HG02885 (cell line): ENCODE results near the gene MUC21.
"Not testable (repeated sequence)": the region's sequence is repeated elsewhere in the genome, so short reads cannot be mapped to it uniquely, and the experiment has no call there.

Source experiments
- ATAC-seq: cut with Tn5 transposase; IDR thresholded peaks from one replicate; pipeline ENCODE4 v1.9.1; 2021; ENCODE audit warnings: mild to moderate bottlenecking; ENCODE audit not compliant: unreplicated experiment, poor library complexity

The MUC21 gene

GRCh38 chr6:30966154-30966553 is 17.4 kb upstream of the MUC21 start:
- no peak for ATAC-seq

- not testable (repeated sequence) for ATAC-seq
Observed at GRCh38 chr6:30969171-30969570, 14.3 kb upstream of the MUC21 start.

GRCh38 chr6:30970946-30971345 is 12.6 kb upstream of the MUC21 start:
- ATAC-seq: no peak

- no peak for ATAC-seq
Observed at GRCh38 chr6:30972816-30973215, 10.7 kb upstream of the MUC21 start.

GRCh38 chr6:30974490-30975252 is 8.8 kb upstream of the MUC21 start:
- no peak for ATAC-seq

- no peak for ATAC-seq
Observed at GRCh38 chr6:30979141-30979540, 4.4 kb upstream of the MUC21 start.

GRCh38 chr6:30979690-30980089 is 3.8 kb upstream of the MUC21 start:
- no peak for ATAC-seq

- no peak for ATAC-seq
Observed at GRCh38 chr6:30981942-30982772, 1.4 kb upstream of the MUC21 start.

- ATAC-seq: no peak
Observed at GRCh38 chr6:30985490-30985889, 2.0 kb downstream of the MUC21 start.

GRCh38 chr6:30987304-30987703 is 3.8 kb downstream of the MUC21 start:
- no peak for ATAC-seq

- ATAC-seq: no peak
Observed at GRCh38 chr6:30988209-30988825, 4.8 kb downstream of the MUC21 start.

GRCh38 chr6:30990422-30991086 is 7.0 kb downstream of the MUC21 start:
- no peak for ATAC-seq

- no peak for ATAC-seq
Observed at GRCh38 chr6:30991891-30992290, 8.4 kb downstream of the MUC21 start.

- ATAC-seq: no peak
Observed at GRCh38 chr6:30997301-30997700, 13.8 kb downstream of the MUC21 start.

GRCh38 chr6:30998785-30999184 is 15.3 kb downstream of the MUC21 start:
- no peak for ATAC-seq

- ATAC-seq: not testable (repeated sequence)
Observed at GRCh38 chr6:31000067-31000860, 16.7 kb downstream of the MUC21 start.

- ATAC-seq: no peak
Observed at GRCh38 chr6:31001281-31001888, 17.9 kb downstream of the MUC21 start.

- no peak for ATAC-seq
Observed at GRCh38 chr6:31002471-31002870, 19.0 kb downstream of the MUC21 start.

- no peak for ATAC-seq
Observed at GRCh38 chr6:31004794-31005193, 21.3 kb downstream of the MUC21 start.
